ENCODE measurements around the gene CTRL. TPM values are rescaled to one million over a fixed set of nuclear protein-coding genes. Genes with fewer than 3 reads are reported as not detected.

Gene CTRL
- 1.1 to 2.0 TPM (median 1.5 TPM) in 5 replicates for total RNA-seq (2022; extraction: Qiagen RNA extraction)

DNA sequence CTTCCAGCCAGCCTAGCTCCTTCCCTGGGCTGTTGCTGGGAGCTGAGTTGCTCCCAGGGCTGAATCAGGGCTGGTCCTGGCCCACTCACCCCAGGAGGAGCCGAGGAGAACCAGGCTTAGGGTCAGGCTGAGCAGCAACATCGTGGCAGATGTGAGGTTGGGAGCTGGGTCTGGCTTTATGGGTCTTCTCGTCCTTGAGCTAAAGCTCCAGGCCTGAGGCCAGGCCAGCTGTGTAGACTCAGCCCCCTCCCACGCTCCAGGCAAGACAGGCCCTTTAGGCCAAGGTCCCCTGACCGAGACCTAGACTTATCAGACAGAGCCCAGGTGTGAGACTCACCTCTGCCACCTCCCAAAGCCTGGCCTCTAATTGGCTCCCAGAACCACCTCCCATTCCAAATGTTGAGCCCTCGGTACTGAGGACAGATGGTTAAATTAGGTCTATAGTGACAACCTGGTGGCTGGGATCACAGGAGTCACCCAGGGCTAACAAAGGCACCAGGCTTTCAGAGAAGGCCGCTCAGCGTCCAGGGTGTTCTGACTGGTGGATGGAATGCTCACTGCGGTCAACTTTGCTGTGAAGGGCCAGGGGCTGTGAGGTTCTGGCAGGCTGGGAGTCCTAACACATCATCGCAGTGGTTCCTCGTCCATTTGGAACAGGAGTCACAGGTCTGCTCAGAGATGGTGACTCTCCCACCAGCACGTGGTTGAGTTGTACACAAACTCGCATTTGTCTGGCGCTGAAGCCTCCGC, at the start of gene CTRL:
Gene CTRL, minus strand, starts transcription at position 151 of the 750 bp plus-strand sequence. Its CDS starts 10 bp downstream, at position 141.

DNA sequence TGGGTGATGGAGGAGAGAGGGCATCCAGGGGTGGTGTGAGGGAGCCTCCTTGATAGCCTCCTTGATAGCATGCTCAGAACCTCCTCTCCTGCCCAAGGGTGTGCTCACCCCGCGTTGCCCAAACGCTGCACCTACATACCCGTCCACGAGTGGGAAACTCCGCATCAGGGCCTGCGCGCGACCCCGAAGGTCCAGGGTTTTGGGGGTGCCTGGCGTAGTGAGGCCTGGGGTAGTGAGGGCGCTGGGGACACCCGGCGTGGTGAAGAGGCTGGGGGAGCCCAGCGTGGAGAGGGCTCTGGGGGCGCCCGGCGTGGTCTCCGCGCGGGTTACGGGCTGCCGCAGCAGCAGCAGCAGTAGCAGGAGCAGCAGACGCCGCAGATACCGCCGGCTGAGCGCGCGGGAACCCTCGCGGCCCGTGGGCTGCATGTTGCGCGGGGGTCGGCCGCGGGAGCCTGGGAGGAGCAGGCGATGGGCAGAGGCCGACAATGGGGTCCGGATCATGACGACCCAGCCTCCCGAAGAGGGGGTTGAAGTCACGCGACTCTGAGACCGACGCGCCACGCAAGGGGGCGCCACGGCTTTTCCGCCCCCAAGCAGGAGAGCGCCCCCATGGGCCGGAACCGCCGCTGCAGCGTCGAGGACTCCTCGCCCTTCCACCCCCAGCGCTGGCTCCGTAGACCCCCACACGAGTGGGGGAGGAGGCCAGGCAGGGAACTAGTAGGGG, 48.5 kb upstream of the CTRL start, which contains the start of gene DPEP3:
Gene DPEP3, minus strand, starts transcription at position 545 of the 724 bp plus-strand sequence. Its CDS starts 119 bp downstream, at position 426.

DNA sequence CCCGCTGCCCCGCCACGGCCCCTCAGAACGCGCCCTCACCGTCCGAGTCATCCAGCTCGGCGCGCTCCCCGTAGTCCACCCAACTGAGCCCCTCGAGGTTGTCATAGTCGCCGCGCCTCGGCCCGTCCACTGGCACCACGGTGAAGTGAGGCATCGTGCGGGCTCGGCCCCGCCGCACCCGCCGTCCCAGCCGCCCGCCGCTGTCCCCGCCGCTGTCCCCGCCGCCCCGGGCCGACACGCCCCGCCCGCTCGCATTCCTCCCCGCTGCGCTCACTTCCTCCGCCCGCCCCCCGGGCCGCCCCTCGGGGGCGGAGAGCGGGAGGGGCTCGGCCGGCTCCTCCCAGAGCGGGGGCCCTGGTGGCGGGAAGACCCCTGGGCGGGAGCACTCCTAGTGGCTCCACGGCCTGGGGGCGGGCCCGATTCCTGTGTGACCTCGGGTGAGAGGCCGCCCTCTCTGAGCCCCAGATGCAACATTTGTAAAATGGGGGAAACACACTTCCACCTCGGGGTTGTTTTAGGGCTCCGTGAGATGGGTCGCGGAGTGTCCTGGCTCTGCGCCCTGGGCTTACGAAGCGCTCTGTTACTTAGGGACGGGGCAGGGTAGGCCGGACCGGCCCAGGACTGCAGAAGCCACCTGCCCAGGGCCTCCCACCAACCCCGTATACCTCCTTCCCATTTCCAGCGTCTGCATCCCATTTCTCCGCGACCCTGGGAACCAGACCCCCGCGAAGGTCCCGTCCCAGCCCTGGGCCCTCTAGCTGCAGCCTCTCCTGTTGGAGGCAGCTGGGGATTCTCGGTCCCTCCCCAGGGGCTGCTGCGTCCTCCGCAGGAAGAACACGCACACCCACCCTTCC, 37.0 kb upstream of the CTRL start, which contains the start of gene SLC12A4:
Gene SLC12A4, minus strand, starts transcription at position 238 of the 854 bp plus-strand sequence. Its CDS starts 84 bp downstream, at position 154.

DNA sequence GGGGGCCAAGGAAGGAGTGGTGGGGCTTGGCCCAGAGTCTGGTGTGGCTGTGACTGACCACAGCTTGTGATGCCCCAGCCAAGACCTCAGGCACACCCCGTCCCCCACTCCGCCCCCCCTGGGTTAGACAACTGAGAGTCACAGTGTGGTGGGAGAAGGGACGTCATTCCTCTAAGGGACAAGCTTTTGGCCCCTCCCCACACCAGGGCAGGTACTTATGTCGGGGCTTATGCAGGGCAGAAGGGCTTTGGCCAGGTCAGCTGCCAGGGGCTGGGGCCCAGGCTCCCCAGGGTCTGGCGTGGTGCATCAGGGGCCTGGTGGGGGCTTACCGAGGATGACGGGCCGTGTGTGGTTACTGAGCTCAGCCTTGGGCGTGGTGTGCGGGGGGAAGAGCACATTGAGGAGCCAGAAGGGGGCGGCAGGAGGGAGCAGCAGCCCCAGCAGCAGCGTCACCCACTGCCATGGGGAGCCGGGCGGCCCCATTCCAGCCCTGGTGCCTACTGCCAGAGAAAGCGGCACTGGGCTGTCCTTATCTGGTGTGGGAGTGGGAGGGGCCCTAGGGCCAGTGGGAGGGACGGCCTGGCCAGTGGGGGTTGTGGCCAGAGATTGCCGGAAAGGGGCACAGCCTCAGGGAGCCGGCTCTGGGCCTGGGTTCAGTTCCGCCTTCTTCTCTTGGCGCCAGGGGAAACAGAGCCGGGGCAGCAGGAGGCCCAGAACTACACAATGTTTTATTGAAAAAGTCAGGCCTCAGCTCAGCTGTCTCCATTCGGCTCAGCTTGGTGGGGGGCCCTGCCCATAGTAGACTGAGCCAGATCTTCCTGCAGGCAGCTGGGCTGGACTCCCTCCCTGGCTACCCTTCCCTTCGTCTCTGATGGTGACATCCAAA, 12.2 kb upstream of the CTRL start, which contains the start of gene LCAT:
Gene LCAT, minus strand, starts transcription at position 502 of the 886 bp plus-strand sequence. Its CDS starts 19 bp downstream, at position 483.

DNA sequence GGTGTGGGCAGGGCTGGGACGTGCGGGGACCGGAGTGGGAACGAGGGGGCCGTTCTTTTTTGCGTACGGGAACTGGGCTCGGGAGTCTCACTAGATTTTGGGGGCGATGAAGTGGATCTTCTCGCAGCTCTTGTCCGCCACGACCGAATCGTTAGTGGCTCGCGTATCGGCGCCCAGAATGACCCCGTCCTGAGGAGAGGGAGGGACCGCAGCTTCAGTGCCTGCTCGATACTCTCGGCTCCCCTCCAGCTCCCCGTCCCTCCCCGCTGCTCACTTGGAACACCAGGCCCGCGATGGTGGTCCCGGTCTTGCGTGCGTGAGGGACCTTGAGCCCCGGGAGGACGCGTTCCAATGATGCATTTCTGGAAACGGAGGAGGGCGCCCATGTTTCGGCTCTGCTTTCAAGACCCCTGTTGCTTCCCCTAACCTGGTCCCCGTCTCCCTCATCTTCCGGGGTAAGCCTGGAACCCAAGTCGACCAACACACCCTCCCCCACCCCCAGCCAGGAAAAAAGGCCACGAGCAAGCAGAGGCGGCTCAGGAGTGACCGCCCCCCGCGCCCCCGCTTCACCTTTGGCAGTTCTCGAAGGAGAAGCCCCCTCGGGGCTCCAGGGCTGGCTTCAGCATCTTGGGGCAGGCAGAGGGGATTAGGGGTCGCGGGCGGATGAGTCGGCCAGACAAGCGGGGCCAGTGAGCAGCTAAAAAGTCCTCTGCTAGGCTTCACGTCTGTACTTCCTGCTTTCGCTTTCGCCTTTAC, 4.6 kb upstream of the CTRL start, which contains the start of gene PSMB10:
Gene PSMB10, minus strand, starts transcription at position 727 of the 756 bp plus-strand sequence. Its CDS starts 101 bp downstream, at position 626.

DNA sequence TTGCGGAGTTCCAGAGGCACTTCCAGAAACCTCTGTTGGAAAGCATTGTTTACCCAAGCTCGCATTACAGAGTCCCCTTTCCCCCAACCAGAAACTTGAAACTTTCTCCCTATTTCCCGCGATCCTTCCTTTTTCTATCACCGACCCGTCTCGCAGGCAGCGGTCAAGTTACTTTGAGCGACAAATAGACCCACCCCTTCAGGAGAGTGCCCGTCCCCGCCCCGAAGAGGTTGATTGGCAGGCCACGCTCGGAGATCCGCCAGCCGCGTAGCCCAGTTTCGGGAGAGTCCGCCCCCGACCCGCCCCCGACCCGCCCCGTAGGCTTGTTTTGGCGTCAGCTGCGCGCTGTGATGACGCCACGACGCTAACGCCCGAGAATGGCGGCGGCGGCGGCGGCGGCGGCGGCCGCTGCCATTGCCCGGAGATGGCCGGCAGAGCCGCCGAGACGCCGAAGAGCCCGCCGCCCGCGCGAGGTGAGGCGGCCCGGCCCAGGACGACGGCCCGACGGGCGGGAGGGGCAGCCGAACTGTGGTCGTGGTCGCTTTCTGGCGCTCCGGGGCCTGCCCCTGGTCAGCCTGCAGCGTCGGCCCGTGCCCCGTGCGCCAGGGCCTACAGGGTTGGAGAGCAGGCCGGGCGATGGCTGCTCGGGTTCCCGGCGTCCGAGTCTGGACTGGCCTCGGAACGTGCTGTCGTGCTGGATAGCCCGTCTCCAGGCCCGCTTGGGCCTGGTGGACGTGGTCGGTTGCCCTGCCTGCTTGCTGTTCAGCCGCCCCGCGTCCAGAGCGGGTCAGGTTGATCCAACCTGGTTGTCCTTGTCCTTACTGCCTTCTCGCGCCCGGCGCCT, 38.5 kb downstream of the CTRL start, which contains the start of gene PSKH1:
Gene PSKH1, plus strand, starts transcription at position 356 of the 844 bp plus-strand sequence. CDS start 15,496 bp downstream, outside the sequence.

DNA sequence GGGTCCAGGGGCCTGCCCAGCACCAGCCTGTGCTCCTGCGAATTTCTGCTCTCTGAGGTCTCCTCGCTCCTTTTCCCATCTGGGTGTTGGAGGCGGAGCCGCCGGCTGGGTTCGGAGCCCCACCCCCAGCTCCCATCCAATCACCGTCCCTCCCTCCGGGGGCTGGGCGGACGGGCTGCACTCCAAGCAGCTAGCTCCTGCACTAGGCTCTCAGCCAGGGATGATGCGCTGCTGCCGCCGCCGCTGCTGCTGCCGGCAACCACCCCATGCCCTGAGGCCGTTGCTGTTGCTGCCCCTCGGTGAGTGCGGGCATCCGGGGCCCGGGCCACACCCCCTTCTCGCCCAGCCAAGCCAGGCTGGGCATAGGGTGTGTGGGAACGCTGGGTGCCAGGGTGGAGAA, 47.0 kb downstream of the CTRL start, which contains the start of gene NRN1L:
Gene NRN1L, plus strand, starts transcription at position 202 of the 400 bp plus-strand sequence. Its CDS starts 19 bp downstream, at position 221.

Other genes starting within 250 kb of the CTRL start
- gene GFOD2, start 212.5 kb downstream of the CTRL start, total RNA-seq (2022; extraction: Qiagen RNA extraction), result 15.8 to 18.5 TPM (median 16.2 TPM) in 5 replicates
- 8.2 to 9.6 TPM (median 8.8 TPM) in 5 replicates for gene RANBP10, start 125.3 kb downstream of the CTRL start, total RNA-seq (2022; extraction: Qiagen RNA extraction)
- 0.31 to 0.78 TPM (median 0.48 TPM) in 5 replicates for gene TSNAXIP1, start 125.0 kb downstream of the CTRL start, total RNA-seq (2022; extraction: Qiagen RNA extraction)
- 30.7 to 42.9 TPM (median 39.1 TPM) in 5 replicates for gene THAP11, start 89.5 kb downstream of the CTRL start, total RNA-seq (2022; extraction: Qiagen RNA extraction)
- gene NUTF2, start 84.9 kb downstream of the CTRL start, total RNA-seq (2022; extraction: Qiagen RNA extraction), result 230 to 249 TPM (median 238 TPM) in 5 replicates
- gene CENPT, start 84.2 kb downstream of the CTRL start, total RNA-seq (2022; extraction: Qiagen RNA extraction), result 24.3 to 27.5 TPM (median 26.6 TPM) in 5 replicates
- gene EDC4, start 58.8 kb downstream of the CTRL start, total RNA-seq (2022; extraction: Qiagen RNA extraction), result 55.4 to 57.6 TPM (median 56.0 TPM) in 5 replicates
- gene NRN1L, start 47.0 kb downstream of the CTRL start, total RNA-seq (2022; extraction: Qiagen RNA extraction), result 0.17 to 0.32 TPM (median 0.23 TPM) in 3 of 5 replicates, not detected in the others
- 13.2 to 16.0 TPM (median 14.7 TPM) in 5 replicates for gene PSKH1, start 38.6 kb downstream of the CTRL start, total RNA-seq (2022; extraction: Qiagen RNA extraction)
- gene PSMB10, start 5.0 kb upstream of the CTRL start, total RNA-seq (2022; extraction: Qiagen RNA extraction), result 35.7 to 57.9 TPM (median 49.6 TPM) in 5 replicates
- gene LCAT, start 12.3 kb upstream of the CTRL start, total RNA-seq (2022; extraction: Qiagen RNA extraction), result 8.2 to 13.3 TPM (median 11.3 TPM) in 5 replicates
- 26.4 to 33.2 TPM (median 30.0 TPM) in 5 replicates for gene SLC12A4, start 36.8 kb upstream of the CTRL start, total RNA-seq (2022; extraction: Qiagen RNA extraction)
- gene DPEP3, start 48.6 kb upstream of the CTRL start, total RNA-seq (2022; extraction: Qiagen RNA extraction), result not detected in 5 replicates
- gene DPEP2, start 67.6 kb upstream of the CTRL start, total RNA-seq (2022; extraction: Qiagen RNA extraction), result not detected in 5 replicates
- not detected in 5 replicates for gene DPEP2NB, start 84.0 kb upstream of the CTRL start, total RNA-seq (2022; extraction: Qiagen RNA extraction)
- gene DDX28, start 91.4 kb upstream of the CTRL start, total RNA-seq (2022; extraction: Qiagen RNA extraction), result 18.4 to 21.0 TPM (median 20.7 TPM) in 5 replicates
- 16.6 to 18.5 TPM (median 17.3 TPM) in 5 replicates for gene DUS2, start 91.4 kb upstream of the CTRL start, total RNA-seq (2022; extraction: Qiagen RNA extraction)
- 12.8 to 16.1 TPM (median 14.0 TPM) in 5 replicates for gene NFATC3, start 153.5 kb upstream of the CTRL start, total RNA-seq (2022; extraction: Qiagen RNA extraction)